GM21381 (cell line): ENCODE measurements around the gene KDM2A.
"Not testable (repeated sequence)": the region's sequence is repeated elsewhere in the genome, so short reads cannot be mapped to it uniquely, and the experiment has no call there.

ENCODE experiments used
- ATAC-seq: cut with Tn5 transposase; IDR thresholded peaks from one replicate; pipeline ENCODE4 v1.9.1; 2021; ENCODE audit warnings: mild to moderate bottlenecking, moderate library complexity; ENCODE audit not compliant: unreplicated experiment

Gene KDM2A

DNA sequence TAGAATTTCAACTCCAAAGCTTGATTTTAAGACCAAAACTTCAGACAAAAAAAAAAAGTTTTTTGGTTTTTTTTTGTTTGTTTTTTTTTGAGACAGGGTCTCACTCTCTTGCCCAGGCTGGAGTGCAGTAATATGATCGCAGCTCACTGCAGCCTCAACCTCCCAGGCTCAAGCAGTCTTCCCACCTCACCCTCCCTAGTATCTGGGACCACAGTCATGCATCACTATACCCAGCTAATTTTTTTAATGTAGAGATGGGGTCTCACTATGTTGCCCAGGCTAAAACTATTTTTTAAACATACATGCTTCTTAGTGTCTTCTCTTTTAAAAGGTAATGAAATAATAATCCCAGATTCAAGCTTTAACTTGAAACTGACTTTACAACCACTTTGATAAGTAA, 111.8 kb downstream of the KDM2A start:
- ATAC-seq, result no peak

DNA sequence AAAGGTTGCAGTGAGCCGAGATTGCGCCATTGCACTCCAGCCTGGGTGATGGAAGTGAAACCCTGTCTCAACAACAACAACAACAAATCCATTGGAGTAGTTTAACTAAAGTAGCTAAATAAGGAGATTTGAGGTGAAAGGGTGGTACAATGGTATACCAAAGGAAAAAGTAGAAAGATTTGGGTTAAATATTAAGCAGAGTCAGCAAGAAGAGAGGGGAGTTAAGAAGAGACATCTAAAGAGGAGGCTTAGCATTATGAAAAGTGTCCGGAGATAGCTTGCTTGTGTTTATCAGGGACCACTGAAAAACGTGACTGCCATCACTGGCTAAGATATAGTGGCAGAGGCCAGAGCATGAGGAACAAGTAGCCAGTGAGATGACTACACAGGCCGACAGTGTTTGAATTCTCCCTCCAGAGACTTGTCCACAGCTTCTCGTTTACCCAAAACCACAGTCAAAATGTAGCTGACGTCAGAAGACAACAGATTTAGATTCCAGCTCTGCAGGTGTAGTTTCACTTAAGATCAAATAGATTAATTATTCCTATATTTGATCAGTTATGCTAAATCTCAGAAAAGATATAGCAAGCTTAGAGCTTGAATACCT, 114.6 kb downstream of the KDM2A start:
- no peak for ATAC-seq

DNA sequence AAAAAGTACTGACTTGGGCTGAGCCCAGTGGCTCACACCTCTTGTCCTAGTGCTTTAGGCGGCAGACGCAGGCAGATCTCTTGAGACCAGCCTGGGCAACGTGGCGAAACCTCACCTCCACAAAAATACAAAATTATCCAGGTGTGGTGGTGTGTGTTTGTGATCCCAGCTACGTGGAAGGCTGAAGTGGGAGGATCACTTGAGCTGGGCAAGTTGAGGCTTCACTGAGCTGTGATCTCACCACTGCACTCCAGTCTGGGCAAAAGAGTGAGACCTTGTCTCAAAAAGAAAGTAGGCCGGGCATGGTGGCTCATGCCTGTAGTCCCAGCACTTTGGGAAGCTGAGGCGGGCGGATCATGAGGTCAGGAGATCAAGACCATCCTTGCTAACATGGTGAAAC, 115.5 kb downstream of the KDM2A start:
- ATAC-seq, result not testable (repeated sequence)

DNA sequence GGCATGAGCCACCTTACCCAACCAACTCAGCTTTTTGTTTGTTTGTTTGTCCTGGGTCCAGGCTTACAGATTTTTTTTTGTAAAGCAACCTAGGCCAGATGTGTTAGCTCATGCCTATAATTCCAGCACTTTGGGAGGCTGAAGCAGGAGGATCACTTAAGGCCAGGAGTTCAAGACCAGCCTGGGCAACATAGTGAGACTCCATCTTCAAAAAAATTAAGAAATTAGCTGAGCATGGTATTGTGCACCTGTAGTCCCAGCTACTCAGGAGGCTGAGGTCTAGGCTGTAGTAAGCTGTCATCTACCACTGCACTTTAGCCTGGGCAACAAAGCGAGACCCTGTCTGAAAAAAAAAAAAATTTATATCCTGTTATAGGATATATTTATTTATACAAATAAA, 118.5 kb downstream of the KDM2A start:
- ATAC-seq, result no peak

DNA sequence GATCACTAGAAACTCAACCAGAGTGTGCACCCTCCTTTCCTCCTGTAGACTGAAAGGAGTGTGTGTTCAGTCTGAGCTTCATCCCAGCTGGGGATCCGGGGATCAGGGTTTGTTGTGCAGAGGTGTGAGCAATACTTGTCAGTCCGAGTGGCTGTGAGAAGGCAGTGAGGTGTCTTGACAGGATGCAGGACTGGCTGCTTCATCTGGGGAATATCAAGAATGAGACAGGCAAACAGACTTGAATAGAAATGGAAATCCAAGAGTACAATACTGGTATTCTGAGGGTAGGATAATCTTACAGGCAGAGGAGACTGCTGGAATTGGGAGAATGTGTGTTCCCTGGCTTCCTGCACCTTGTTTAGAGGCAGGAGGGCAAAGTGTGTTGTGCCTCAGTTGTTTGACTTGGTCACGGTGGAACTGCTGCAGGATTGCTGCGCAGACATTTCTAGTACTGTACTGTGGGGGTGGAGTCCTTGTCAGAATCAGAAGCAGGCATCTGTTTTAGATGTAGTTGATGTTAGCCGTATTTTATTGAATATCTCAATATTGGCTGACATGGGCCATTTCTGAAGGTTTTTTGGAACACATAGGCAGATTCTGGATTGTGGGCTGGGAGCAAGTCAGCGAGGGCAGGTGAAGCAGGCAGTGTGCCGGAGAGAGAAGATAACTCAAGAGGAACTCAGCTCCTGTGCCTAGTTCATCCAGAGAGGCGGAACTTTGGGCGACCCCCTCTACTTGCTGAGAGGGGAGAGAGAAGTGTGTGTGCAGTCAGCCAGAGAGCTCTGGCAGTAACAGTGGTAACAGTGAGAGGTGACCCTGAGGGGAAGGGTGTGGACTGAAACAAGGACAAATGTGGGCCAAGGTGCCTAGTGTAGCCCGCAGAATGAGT, 120.1 kb downstream of the KDM2A start:
- ATAC-seq, result no peak

DNA sequence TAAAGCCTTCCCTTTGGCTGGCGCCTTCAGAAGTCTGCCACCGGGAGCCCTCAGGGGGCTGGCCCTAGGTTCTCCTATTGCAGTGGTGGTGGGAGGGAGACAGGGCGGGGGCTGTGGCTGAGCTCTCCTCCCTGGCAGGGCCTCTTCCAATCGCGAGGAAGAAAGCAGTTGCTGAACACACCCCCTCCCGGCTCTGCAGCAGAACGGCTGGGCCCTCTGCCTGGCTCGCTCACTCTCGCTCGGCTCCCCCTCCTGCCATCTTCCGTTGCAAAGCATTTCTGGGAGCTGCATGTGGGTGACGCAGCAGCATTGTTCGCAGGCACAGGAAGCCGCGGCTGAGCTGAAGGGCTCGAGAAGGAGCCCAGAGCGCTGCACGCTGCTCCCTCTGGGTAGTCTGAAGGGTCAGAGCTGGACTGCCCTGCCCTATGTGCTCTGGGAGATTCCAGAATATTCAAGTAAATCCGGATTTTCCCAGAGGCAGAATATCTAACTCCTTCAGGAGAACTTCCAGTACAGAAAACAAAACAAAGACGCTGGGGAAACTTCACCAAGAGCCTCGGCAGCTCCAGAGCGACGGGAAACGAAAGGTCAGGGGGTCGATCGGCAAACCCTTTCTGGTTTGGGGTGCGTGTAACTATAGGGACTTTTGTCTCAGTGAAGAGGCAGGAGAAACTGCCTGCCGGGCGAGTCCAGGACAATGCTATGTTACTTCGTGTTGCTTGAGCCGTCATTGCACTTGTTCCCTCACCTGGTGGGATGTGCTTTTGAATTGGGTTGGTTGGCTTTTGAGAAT, 120.9 kb downstream of the KDM2A start:
- ATAC-seq, result peak; percentile 81

DNA sequence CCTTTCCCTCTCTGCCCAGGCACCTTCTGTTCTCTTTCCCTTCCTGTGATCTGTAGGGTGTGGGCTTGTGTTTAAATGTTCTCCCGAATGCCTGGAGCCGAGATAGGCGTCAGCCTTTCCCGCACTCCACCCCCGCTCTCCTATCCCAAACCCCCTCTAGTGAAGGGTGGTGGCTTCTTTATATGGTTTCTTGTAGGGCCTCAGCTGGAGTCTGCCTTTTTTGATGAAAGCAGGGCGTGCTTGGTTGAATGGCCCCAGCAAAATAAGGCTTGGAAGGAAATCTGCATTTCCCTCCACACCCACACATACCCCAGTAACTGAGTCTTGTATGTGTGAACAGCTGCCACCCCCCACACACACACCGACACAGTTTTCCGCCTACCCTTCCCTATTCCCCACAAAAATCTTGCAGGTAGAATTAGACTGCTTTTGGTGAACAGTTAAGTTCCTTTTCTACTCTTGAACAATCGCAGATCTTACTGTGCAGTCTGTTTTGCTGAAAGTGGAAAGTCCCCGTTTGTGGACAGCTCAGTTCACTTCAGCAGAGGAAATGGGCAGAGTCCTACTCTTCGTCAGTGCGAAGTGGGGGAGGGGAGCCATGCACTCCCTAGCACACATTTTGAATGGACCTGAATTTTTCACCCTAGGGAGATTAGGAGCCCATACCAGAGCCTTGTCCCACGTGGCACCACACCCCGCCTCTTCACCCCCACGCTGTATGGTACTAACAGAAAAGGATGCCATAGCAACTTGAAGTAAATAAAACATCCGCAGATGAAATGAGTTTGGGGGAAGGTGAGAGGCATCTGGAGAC, 121.7 kb downstream of the KDM2A start:
- ATAC-seq, result peak; percentile 34

DNA sequence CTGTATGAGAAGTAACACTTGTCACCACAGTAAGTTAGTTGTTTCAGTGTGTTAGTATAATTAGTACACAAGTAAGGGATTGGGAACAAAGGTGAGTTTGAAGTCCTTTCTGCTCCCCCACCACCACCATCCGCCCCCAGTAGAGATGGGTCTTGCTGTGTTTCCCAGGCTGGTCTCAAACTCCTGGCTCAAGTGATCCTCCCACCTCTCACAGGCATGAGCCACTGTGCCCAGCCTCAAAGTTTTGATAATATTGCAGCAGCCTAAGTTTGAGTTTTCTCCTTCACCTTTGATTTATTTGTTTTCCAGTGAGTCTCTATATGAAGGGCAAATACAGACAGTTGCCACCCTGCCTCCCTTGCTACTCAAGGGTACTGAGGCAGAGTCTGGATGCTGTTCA, 123.5 kb downstream of the KDM2A start:
- no peak for ATAC-seq

DNA sequence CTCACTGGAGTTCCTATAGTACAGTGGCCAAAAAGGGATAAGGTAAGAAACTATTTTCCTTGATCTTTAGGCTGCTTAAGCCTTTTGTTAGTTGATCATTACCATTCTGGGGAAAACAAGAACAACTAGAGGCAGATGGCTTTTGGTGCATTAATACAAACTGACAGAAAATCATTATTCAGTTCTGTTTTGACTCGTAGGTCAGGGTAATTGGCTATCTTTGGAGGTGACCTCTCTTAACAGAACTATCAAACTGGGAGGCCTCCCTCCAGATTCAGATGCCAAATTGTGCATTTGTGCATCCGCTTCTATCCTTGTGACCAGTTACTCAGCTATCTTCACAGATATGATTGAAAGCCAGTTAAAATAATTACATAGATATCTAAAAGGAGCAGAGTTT, 124.0 kb downstream of the KDM2A start:
- no peak for ATAC-seq

DNA sequence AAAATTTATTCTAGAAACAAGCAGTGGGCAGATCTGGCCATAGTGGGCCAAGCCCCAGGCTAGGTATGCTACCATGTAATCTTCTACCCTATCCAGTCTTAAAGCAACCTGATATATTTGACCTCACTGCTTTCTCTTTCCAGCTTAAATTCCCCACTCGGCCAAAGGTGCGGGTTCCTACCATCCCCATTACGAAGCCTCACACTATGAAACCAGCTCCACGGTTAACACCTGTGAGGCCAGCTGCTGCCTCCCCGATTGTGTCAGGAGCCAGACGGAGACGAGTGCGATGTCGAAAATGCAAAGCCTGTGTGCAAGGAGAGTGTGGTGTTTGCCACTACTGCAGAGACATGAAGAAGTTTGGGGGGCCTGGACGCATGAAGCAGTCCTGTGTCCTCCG, 126.0 kb downstream of the KDM2A start:
- no peak for ATAC-seq

DNA sequence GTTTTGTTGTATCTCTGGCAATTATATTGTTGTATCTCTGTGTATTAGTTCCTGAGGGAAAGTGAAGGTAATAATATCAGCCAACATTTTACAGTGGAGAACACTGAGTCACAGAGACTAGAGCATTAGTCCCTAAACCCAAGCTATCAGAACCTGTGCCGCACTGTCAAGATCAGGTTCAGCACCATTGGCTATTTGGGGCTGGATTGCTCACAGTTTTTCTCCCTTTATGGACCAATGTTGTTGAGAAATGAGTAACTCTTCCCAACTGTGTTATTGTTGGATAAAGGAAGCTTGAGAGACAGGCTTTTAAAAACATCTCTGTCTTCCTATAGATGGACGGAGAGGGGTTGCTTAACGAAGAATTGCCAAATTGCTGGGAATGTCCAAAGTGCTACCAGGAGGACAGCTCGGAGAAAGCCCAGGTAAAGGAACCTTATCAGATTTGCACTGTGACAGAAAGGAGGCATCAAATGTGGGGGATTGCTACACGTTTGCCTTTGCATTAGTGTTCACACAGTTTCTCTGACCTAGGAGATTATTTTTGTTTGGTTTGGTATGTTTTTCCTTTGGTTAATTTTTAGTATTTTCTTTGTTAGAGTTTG, 129.0 kb downstream of the KDM2A start:
- ATAC-seq, result no peak

DNA sequence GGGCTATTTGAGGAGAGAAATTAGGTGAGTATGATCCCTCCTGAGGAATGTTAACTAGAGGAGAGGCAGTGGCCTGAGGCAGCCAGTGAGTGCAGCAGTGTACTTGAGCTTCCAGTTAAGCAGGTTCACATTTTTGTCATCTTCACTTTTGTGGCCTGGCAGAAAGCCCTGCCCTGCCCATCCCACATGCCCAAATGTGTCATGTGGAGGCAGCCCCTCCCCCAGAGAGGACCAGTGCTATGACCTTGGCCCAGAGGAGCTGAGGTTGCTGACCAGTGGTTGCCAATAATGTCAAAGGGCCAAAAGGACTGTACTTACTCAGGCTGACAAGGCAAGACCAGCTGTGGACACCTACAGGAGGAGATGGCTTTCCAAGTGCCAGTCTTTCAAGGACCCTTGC, 129.6 kb downstream of the KDM2A start:
- no peak for ATAC-seq

DNA sequence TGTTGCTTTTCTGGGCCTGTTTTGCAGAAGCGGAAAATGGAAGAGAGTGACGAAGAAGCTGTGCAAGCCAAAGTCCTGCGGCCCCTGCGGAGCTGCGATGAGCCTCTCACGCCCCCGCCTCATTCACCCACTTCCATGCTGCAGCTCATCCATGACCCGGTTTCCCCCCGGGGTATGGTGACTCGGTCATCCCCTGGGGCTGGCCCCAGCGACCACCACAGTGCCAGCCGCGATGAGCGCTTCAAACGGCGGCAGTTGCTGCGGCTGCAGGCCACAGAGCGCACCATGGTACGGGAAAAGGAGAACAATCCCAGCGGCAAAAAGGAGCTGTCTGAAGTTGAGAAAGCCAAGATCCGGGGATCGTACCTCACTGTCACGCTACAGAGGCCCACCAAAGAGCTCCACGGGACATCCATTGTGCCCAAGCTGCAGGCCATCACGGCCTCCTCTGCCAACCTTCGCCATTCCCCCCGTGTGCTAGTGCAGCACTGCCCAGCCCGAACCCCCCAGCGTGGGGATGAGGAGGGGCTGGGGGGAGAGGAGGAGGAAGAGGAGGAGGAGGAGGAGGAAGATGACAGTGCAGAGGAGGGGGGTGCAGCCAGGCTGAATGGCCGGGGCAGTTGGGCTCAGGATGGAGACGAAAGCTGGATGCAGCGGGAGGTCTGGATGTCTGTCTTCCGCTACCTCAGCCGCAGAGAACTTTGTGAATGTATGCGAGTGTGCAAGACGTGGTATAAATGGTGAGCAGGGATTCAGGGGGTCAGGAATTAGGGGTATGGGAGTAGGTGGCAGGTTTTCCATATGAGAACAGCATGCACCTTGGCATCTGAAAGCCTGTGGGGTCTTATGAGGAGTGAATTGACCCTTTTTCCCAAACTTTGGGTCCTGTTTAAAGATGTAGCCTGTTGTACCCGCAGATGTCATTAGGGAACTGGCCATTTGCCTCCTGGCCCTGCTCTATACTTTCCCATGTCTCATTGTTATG, 131.3 kb downstream of the KDM2A start:
- no peak for ATAC-seq

DNA sequence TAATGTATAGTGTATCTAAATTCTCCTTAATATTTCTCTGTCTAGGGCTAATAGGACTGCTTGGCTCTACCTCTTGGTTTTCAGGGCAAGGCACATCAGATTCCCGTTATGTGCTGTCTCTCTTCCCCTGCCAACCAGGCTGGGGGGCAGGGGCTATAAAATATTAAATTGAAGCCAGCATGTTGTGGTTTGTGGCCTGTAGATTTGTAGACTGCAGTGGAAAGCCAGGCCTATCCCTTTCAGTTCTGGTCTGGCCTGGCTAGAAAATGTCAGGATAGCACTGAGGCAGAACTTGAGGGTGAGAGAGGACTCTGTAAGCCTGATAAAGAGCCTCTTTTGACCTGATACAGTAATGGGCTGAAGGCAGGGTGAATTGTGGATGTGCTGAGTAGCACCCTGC, 132.8 kb downstream of the KDM2A start:
- no peak for ATAC-seq

DNA sequence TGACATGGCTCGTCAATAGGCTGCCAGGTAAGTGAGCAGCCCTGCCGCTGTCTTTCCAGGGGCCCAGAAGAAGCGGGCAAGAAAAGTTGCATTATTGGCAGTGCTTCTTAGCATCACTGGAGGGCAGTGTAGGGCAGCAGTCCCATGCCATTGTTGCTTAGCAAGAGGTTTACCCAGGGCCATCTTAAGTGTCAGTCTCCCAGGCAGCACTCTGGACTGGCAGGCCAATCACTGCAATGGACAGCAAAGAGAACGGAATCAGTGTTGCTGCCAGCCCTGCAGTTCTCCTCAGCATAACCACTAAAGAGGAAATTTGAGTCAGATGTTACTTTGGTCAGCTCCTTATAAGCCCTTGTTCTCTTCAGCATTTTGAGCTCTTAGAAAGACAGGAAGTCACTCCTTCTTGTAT, 133.8 kb downstream of the KDM2A start:
- no peak for ATAC-seq

DNA sequence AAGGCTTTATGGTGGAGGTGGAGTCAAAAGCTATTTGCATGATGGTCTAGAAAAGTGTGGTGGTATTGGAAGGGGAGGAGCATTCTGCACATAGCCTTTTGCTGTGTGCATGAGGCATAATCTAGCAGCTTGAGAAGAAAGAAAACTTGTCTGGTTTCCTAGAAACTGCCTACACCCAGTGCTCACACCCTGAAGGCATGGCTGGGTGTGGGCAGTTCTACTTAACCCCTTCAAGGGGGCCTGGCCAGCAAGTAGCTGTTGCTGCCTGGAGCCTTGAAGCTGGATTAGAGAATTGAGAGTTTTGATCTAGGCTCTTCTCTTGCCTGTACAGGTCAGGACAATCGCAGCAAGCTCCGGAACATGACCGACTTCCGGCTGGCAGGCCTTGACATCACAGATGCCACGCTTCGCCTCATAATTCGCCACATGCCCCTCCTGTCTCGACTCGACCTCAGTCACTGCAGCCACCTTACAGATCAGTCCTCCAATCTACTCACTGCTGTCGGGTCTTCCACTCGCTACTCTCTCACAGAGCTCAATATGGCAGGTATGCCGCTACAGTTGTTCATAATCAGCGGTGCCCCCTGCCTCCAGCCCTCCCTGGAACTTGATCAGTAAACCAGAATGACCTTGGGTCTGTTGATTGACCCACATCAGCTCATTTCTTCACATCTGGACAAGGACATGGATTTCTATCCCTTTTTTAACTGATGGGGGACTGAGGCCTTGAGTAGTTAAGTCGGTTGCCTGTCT, 135.0 kb downstream of the KDM2A start:
- ATAC-seq, result no peak

DNA sequence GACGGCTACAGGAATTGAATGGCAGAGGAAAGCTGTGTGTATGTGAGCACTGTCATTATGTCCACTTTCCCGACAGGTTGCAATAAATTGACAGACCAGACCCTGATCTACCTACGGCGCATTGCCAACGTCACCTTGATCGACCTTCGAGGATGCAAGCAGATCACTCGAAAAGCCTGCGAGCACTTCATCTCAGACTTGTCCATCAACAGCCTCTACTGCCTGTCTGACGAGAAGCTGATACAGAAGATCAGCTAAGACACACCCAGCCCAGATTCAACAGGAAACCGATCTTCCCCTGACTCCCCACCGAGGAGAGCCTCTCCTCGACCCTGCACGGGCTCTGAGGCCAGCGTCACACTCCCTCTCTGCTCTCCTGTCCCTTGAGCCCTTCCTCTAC, 135.7 kb downstream of the KDM2A start:
- no peak for ATAC-seq

DNA sequence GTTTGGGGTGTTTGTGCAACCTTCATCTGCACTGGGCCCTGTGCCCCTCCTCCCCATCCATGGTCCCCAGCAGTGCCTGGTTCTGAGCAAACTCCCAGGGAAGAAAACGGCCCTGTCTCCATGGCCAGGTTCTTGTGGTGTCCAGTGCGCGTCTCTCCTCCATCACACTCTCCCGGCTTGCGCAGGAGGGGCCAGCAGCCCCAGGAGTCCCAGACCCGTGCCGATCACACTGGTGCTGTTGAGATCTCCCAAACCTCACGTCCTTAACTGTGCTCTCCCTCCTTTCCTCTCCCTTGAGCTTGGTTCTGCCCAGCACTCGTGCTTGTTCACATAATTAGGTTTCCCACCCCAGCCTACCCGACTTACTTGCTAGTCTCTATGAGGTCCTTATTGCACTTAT, 136.3 kb downstream of the KDM2A start:
- ATAC-seq, result no peak

DNA sequence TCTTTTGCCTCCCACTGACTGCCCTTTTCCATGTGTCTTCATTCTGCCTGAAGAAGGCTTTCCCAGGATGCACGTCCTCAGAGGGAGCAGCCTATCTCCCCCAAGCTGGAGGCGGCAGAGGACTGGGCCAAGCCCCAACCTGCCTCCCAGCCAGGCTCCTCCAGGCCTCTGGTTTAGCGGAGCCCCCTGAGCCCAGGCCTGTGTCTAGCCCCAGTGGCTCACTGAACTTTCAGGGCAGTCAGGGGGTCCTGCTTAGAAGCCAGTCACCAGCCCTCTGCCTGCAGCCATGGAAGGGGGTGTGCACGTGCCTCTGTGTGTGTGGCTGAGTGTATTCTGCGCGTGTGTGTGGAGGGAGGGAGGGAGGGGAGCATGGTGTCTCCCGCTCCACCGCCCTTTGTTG, 136.8 kb downstream of the KDM2A start:
- no peak for ATAC-seq
